IMR-90 (cell line): ENCODE data around the gene KLF12.

Experiments
- BHLHE40 ChIP-seq: fragments of 150-350 bp; IDR thresholded peaks from 2 replicates; pipeline ENCODE4 v1.6.1; 2016; ENCODE audit warnings: mild to moderate bottlenecking, low read depth, low read length
- CEBPB ChIP-seq: IDR thresholded peaks from 2 replicates; pipeline ENCODE4 v1.6.1; 2012; ENCODE audit warnings: low read depth, low read length, improper control_type of control experiment
- CTCF ChIP-seq: conservative IDR thresholded peaks from 2 replicates; pipeline ENCODE4 v1.5.1; 2012; ENCODE audit warnings: mild to moderate bottlenecking, low read depth, low read length, improper control_type of control experiment
- ELK1 ChIP-seq: fragments of 150-350 bp; IDR thresholded peaks from 2 replicates; pipeline ENCODE4 v1.6.1; 2016; ENCODE audit warnings: low read depth, mild to moderate bottlenecking, low read length, moderate library complexity, borderline replicate concordance
- POLR2A ChIP-seq: IDR thresholded peaks from 2 replicates; pipeline ENCODE4 v1.6.1; 2012; ENCODE audit warnings: mild to moderate bottlenecking, low read depth, low read length
- RAD21 ChIP-seq: IDR thresholded peaks from 2 replicates; pipeline ENCODE4 v1.6.1; 2012; ENCODE audit warnings: low read length, improper control_type of control experiment

GRCh38 chr13:74173822-74174221 is 39.6 kb upstream of the KLF12 start:
- no peak for TF ChIP-seq CTCF
- no peak for TF ChIP-seq RAD21
- TF ChIP-seq BHLHE40 = no peak
- no peak for TF ChIP-seq POLR2A
- no peak for TF ChIP-seq CEBPB
- TF ChIP-seq ELK1 = no peak
